ENCODE data around the gene UCHL5. TPM values are rescaled to one million over a fixed set of nuclear protein-coding genes. Genes with fewer than 3 reads are reported as not detected.

UCHL5 gene
- total RNA-seq, result 9.0 and 15.2 TPM in 2 replicates

DNA sequence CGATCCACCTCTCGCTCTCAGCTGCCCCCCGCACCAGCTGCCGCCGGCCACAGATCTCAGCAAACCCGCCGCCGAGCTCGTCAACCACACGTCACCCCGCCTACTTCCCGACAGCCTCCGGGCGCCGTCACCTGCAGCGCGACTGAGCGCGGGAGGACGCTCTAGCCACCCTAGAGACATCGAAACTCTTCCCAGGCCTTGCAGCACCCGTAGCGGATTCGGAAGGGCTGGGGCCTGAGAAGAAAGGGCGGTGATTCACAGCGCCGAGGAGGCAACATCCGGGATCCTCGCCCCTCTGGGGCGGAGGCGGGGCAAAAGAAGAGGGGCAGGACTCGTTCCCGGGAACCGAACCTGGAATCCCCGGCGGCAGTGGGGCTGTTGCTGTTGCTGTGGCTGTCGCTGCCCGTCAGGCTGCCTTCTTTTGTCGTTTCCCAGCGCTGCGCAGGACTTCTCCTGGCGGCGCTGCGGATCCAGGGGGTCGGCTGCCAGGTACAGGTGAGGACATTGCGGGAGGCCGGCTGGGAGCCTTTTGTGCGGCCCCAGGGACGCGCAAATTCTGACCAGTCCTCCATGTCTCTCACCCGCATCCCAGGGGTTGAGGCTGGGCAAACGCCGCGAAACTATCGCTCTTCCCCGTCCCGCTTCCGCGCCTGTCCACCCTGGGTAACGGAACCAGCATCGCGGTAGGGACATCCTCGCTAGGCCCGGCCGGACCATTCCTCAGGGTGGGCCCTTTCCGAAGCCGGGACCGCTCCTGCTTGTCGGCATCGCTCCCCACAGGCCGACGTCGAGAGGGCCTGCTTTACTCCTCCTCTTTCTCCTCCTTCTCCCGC lies at the start of gene UCHL5, which contains the start of gene RO60:
Gene UCHL5, minus strand, starts transcription at position 79 of the 833 bp plus-strand sequence. CDS start 100 bp downstream, outside the sequence.
Gene RO60, plus strand, starts transcription at position 331 of the 833 bp plus-strand sequence. CDS start 9,443 bp downstream, outside the sequence.

GRCh38 chr1:193104907-193105820 lies 46.0 kb upstream of the UCHL5 start, which contains the start of gene GLRX2:
GLRX2 (minus strand) TSS chr1:193105414; CDS start chr1:193105382, 32 bp downstream.

Other genes with a start within 250 kb of the UCHL5 start
- gene RO60, start 252 bp upstream of the UCHL5 start, total RNA-seq, result 67.3 and 96.2 TPM in 2 replicates
- 6.7 and 8.4 TPM in 2 replicates for gene GLRX2, start 46.1 kb upstream of the UCHL5 start, total RNA-seq
- gene CDC73, start 62.7 kb upstream of the UCHL5 start, total RNA-seq, result 10.6 and 12.5 TPM in 2 replicates
- 1.5 and 9.6 TPM in 2 replicates for gene B3GALT2, start 127.3 kb upstream of the UCHL5 start, total RNA-seq